HG02938 (cell line): ENCODE data around the gene ZNF470.
A peak's percentile ranks its signal among the peaks of the same experiment; 100 is the strongest.

Source experiments
- ATAC-seq: cut with Tn5 transposase; IDR thresholded peaks from one replicate; pipeline ENCODE4 v1.9.1; 2021; ENCODE audit warnings: mild to moderate bottlenecking, moderate library complexity; ENCODE audit not compliant: unreplicated experiment

The ZNF470 gene

DNA sequence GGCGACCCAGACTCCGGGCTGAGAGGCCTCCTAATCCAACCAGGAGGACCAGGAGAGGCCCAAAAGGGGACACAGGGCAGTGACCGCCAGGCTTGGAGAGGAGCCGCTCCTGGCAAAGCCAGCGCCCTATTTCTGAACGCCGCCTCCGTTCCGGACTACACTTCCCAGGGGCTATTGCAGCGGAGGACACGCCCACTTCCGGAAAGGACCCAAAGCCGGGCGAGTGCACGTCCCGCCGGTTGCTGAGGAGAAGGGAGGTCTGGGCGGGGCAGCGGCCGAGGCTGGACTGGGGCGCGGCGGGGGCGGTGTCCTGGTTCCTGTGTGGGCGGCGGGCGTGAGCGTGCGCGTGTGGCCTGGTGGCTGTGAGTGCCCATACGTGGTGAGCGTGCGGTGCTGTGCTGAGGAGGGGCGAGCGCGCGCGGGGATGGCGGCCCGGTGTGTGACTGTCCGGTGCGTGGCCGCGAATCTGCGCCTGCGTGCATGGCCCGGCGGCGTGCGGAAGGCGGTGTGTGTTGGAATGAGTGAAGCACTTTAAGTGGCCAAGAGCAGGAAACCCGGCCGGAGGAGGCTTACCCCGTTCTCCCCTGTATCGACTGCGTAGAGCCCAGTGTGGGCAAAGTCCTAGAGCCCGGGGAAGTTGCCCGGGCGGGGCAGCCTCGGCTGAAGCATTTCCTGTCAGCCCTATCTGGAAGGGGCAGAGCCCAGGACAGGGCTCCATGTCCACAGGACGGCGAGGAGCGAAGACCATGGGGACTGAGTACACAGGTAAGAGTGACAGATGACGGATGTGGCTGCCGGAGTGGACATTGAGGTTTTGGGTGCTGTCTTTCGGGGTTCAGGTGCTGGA, at the start of gene ZNF470:
Gene ZNF470, plus strand, starts transcription at position 195 of the 847 bp plus-strand sequence. CDS start 2,844 bp downstream, outside the sequence.
- ATAC-seq: peak; percentile 96

- no peak for ATAC-seq
Measured at GRCh38 chr19:56525214-56525860, 41.9 kb upstream of the ZNF470 start.

DNA sequence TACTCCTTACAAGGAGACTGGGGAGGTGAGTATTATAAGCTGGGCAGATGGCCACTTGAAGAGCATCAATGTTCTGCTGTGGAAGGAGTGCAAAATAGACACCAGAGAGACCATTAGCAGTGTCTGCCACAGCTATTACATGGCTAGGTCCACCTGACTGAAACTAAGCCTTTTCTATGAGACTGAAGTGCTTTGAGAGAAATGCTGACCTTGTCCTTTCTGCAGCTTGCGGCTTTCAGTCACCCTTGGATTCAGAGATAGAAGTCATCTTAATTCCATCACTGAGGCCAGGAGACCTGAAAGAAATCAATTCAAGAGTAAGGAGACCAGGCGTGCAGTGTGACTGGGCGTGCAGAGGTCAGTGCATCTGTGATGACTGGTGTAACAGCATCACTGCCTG, 29.8 kb upstream of the ZNF470 start:
- no peak for ATAC-seq

- ATAC-seq: peak; percentile 67
Measured at GRCh38 chr19:56538254-56538760, 29.0 kb upstream of the ZNF470 start.

DNA sequence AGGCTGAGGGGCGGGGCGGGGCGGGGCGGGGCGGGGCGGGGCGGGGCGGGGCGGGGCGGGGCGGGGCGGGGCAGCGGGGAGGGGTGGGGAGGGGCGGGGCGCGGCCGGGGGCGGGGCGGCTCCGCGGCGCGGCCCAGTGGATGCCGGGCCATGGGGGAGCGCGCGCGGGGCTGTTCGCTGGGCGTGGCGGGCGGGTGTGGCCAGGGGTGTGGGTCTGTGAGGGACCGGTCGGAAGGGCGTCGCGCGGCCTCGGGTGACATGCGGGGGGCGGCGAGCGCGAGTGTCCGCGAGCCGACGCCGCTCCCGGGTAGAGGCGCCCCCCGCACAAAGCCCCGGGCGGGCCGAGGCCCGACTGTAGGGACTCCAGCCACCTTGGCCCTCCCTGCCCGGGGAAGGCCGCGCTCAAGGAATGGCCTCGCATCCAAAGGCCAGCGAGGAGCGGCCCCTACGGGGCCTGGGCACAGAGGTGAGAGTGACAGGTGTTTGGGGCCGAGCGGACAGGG, 28.5 kb upstream of the ZNF470 start, which contains the start of gene ZFP28:
Gene ZFP28, plus strand, starts transcription at position 188 of the 503 bp plus-strand sequence. Its CDS starts 71 bp downstream, at position 259.
- ATAC-seq: no peak

- ATAC-seq: no peak
Measured at GRCh38 chr19:56543776-56544175, 23.5 kb upstream of the ZNF470 start.

- no peak for ATAC-seq
Measured at GRCh38 chr19:56547535-56547934, 19.7 kb upstream of the ZNF470 start.

DNA sequence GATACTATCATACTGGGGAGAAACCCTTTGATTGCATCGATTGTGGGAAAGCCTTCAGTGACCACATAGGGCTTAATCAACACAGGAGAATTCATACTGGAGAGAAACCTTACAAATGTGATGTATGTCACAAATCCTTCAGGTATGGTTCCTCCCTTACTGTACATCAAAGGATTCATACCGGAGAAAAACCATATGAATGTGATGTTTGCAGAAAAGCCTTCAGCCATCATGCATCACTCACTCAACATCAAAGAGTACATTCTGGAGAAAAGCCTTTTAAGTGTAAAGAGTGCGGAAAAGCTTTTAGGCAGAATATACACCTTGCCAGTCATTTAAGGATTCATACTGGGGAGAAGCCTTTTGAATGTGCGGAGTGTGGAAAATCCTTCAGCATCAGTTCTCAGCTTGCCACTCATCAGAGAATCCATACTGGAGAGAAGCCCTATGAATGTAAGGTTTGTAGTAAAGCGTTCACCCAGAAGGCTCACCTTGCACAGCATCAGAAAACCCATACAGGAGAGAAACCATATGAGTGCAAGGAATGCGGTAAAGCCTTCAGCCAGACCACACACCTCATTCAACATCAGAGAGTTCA, 12.9 kb upstream of the ZNF470 start:
- no peak for ATAC-seq

DNA sequence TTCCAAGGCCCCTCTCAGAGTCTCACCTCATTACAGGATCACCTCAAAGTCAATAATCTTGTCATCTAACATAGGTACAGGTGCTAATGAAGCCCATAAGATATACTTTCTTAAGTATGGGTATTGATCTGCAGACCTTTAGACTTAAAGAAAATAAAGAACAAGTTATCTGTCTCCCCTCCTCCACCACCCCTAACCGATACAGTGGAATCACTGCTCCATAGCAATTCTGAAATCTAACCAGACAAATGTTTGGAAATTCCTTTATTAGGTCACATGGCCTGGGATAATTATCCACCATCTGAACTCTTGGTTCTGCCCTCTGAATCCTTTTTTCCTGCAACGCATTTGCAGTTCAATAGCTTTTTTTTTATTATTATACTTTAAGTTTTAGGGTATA, 4.5 kb upstream of the ZNF470 start:
- ATAC-seq: no peak

DNA sequence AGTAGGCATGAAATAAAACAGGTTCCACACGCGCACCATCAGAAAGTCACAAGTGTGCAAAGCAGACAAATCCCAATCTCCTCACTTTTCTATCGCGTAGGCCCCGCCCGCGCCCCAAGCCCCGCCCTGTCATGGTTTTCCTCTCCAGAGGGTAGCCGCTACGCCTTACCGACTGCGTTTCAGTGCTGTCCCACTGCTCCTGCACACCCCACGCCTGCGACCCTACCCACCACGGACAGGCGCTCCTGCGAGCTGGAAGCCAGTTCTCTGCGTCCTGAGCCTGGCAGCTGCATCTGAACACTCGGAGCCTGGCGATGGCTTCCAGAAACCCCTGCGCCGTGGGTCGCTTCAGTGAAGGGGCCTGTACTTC, 379 bp upstream of the ZNF470 start:
- ATAC-seq: peak; percentile 27

- ATAC-seq: no peak
Measured at GRCh38 chr19:56572589-56572988, 5.3 kb downstream of the ZNF470 start.

DNA sequence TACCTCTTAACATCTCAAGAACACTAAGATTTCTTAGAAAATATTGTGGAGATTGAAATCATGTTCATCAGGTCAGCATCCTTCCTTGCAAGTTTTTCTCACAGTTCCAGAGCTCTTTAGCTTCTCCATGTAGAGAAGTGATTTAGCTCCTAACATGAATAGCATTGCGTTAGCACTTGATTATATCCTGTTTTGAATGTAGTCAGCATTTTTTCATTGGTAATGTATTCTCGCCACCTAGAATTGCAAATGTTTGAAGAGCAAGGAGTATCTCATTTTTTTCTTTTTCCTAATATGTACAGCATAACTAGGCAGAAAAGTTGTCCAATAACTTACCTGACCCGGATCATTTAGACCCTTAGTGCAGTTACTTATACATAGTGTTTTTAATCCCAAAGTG, 6.6 kb downstream of the ZNF470 start:
- ATAC-seq: no peak

- no peak for ATAC-seq
Measured at GRCh38 chr19:56577719-56578602, 10.7 kb downstream of the ZNF470 start.

DNA sequence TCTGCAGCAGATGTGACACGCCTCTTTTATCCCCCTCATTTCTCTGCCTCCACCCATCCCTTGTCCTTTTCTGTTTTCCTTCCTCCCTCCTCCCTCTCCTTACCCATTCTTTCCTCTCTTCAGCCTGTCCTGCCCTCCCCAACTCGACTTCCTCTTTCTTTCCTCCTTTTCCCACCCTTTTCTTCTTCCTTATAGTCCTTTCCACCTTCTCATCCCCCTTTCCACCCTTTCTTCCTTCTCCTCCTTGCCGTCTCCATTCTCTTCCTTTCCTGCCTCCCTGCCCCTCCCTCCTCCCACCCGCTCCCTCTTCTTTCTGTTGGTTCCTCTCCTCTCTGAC, 27.1 kb downstream of the ZNF470 start:
- no peak for ATAC-seq

- peak; percentile 79 for ATAC-seq
Measured at GRCh38 chr19:56594783-56595547, 27.7 kb downstream of the ZNF470 start, which contains the start of gene ZNF71. TSS of gene ZNF71 (plus strand) at chr19:56595302. CDS start at chr19:56601559, 6,257 bp downstream.

GRCh38 chr19:56595548-56595899, 28.3 kb downstream of the ZNF470 start:
- no peak for ATAC-seq

- ATAC-seq: no peak
Measured at GRCh38 chr19:56596676-56597075, 29.4 kb downstream of the ZNF470 start.

DNA sequence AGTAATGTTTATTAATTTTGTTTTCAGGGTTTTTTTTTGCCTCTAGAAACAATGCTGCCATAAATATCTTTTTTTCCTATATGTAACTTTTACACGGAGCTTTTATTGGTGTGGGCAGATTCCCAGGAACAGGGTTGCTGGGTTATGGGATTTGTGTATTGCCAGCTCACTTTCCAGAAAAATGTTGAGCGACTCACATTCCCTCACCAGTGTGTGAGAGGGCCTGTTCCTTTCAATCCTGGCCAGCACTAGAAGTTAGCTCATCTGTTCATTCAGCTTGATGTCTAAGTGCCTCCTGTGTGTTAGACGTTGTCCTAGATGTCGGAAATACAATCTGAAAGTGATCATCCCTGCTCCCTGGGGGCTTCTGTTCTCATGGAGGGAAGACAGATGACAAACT, 30.4 kb downstream of the ZNF470 start:
- ATAC-seq: no peak

- ATAC-seq: no peak
Measured at GRCh38 chr19:56601375-56601774, 34.1 kb downstream of the ZNF470 start.

DNA sequence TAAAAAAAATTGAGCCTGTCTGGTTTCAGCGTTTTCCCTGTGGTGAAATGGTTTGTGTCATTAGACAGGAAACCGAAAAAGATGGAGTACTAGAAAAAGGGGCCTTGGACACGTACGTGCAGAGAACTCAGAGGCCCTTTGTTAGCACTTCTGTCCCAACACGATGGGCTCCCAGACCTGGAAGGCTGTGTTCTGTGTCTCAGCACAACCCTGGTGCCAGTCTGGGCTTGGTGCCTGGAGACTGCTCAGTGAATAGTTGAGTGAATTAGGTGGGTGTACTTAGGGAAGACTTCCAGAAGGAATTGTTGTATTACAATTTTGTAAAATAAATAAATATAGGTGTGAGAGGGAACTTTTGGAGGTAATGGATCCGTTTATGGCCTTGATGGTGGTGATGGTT, 36.6 kb downstream of the ZNF470 start:
- no peak for ATAC-seq
